Neuron (in vitro differentiated cells): ENCODE results near the gene SERPINB1.
A peak's percentile ranks its signal among the peaks of the same experiment; 100 is the strongest.
"Not testable (repeated sequence)": the region's sequence is repeated elsewhere in the genome, so short reads cannot be mapped to it uniquely, and the experiment has no call there.

ENCODE experiments used
- H2AFZ ChIP-seq: one replicate; pipeline ENCODE4 v1.6.1; 2013; ENCODE audit warnings: low read depth, mild to moderate bottlenecking, inconsistent platforms, low read length, moderate library complexity
- H3K27me3 ChIP-seq: one replicate; pipeline ENCODE4 v1.6.1; 2013; ENCODE audit warnings: low read length; ENCODE audit not compliant: insufficient read depth
- H3K36me3 ChIP-seq: one replicate; pipeline ENCODE4 v1.6.1; 2013; ENCODE audit warnings: low read length; ENCODE audit not compliant: insufficient read depth
- H3K4me1 ChIP-seq: one replicate; pipeline ENCODE4 v1.6.1; 2013; ENCODE audit warnings: low read length; ENCODE audit not compliant: insufficient read depth
- H3K4me3 ChIP-seq: 2 replicates; pipeline ENCODE4 v1.5.1; 2013; ENCODE audit warnings: mild to moderate bottlenecking, low read length, moderate library complexity
- H3K9me3 ChIP-seq: one replicate; pipeline ENCODE4 v1.6.1; 2013; ENCODE audit warnings: low read length

SERPINB1 gene

GRCh38 chr6:2841264-2842138, at the start of gene SERPINB1:
Gene SERPINB1, minus strand, starts transcription at chr6:2841863. Its CDS starts 1,277 bp downstream, at chr6:2840586.
- no peaks in the 10 kb centered on the region for H3K36me3 ChIP-seq
- no peaks in the 10 kb centered on the region for H3K27me3 ChIP-seq
- peak within 1 kb of the TSS; percentile 31 for H2AFZ ChIP-seq
- no peaks in the 10 kb centered on the region for H3K9me3 ChIP-seq
- peak within 1 kb of the TSS; percentile 43 for H3K4me3 ChIP-seq
- peaks cover 23% of the 10 kb centered on the region for H3K4me1 ChIP-seq

GRCh38 chr6:2890976-2891767, 49.5 kb upstream of the SERPINB1 start:
- Histone ChIP-seq H3K9me3 (no peaks in the 10 kb centered on the region), H3K4me3 (no peak overlapping the region), H2AFZ (no peak overlapping the region), H3K36me3 (no peaks in the 10 kb centered on the region), H3K4me1 (no peaks in the 10 kb centered on the region), H3K27me3 (no peaks in the 10 kb centered on the region)

GRCh38 chr6:2885967-2886735, 44.5 kb upstream of the SERPINB1 start:
- no peaks in the 10 kb centered on the region for H3K36me3 ChIP-seq
- no peaks in the 10 kb centered on the region for H3K4me1 ChIP-seq
- no peak overlapping the region for H2AFZ ChIP-seq

GRCh38 chr6:2884804-2885203, 43.1 kb upstream of the SERPINB1 start:
- no peaks in the 10 kb centered on the region for H3K36me3 ChIP-seq
- no peak overlapping the region for H2AFZ ChIP-seq
- H3K27me3 ChIP-seq = peaks cover 3% of the 10 kb centered on the region
- no peak overlapping the region for H3K4me3 ChIP-seq
- no peaks in the 10 kb centered on the region for H3K4me1 ChIP-seq
- H3K9me3 ChIP-seq = no peaks in the 10 kb centered on the region

More at GRCh38 chr6:2885967-2886735, 44.5 kb upstream of the SERPINB1 start:
- no peak overlapping the region for H3K4me3 ChIP-seq
- peaks cover 3% of the 10 kb centered on the region for H3K27me3 ChIP-seq
- no peaks in the 10 kb centered on the region for H3K9me3 ChIP-seq

- no peaks in the 10 kb centered on the region for H3K4me1 ChIP-seq
- H3K4me3 ChIP-seq = no peak overlapping the region
- H3K36me3 ChIP-seq = no peaks in the 10 kb centered on the region
- H2AFZ ChIP-seq = no peak overlapping the region
- no peaks in the 10 kb centered on the region for H3K9me3 ChIP-seq
- H3K27me3 ChIP-seq = peaks cover 3% of the 10 kb centered on the region
Observed at GRCh38 chr6:2883673-2884072, 42.0 kb upstream of the SERPINB1 start.

- H2AFZ ChIP-seq = no peak overlapping the region
- no peak overlapping the region for H3K4me3 ChIP-seq
- H3K4me1 ChIP-seq = peaks cover 12% of the 10 kb centered on the region
- no peaks in the 10 kb centered on the region for H3K9me3 ChIP-seq
- no peaks in the 10 kb centered on the region for H3K36me3 ChIP-seq
- peaks cover 3% of the 10 kb centered on the region for H3K27me3 ChIP-seq
Observed at GRCh38 chr6:2881423-2881822, 39.8 kb upstream of the SERPINB1 start.

GRCh38 chr6:2880156-2880555, 38.5 kb upstream of the SERPINB1 start:
- peaks cover 20% of the 10 kb centered on the region for H3K4me1 ChIP-seq
- not testable (repeated sequence) for H3K27me3 ChIP-seq, H3K9me3 ChIP-seq, H2AFZ ChIP-seq, H3K36me3 ChIP-seq, H3K4me3 ChIP-seq

- H3K36me3 ChIP-seq = no peaks in the 10 kb centered on the region
- no peaks in the 10 kb centered on the region for H3K9me3 ChIP-seq
- no peak overlapping the region for H2AFZ ChIP-seq
- no peaks in the 10 kb centered on the region for H3K27me3 ChIP-seq
- H3K4me3 ChIP-seq = no peak overlapping the region
- peaks cover 20% of the 10 kb centered on the region for H3K4me1 ChIP-seq
Observed at GRCh38 chr6:2877960-2878359, 36.3 kb upstream of the SERPINB1 start.

- H3K27me3 ChIP-seq = no peaks in the 10 kb centered on the region
- no peak overlapping the region for H3K4me3 ChIP-seq
- H3K9me3 ChIP-seq = no peaks in the 10 kb centered on the region
- no peaks in the 10 kb centered on the region for H3K36me3 ChIP-seq
- H2AFZ ChIP-seq = no peak overlapping the region
- H3K4me1 ChIP-seq = peaks cover 20% of the 10 kb centered on the region
Observed at GRCh38 chr6:2877057-2877882, 35.6 kb upstream of the SERPINB1 start.

GRCh38 chr6:2876210-2877056, 34.8 kb upstream of the SERPINB1 start:
- H3K27me3 ChIP-seq = no peaks in the 10 kb centered on the region
- H2AFZ ChIP-seq = no peak overlapping the region
- peak overlapping the region; percentile 23 for H3K4me3 ChIP-seq
- H3K36me3 ChIP-seq = no peaks in the 10 kb centered on the region
- no peaks in the 10 kb centered on the region for H3K9me3 ChIP-seq
- peaks cover 20% of the 10 kb centered on the region for H3K4me1 ChIP-seq

GRCh38 chr6:2875359-2876191, 33.9 kb upstream of the SERPINB1 start:
- no peak overlapping the region for H2AFZ ChIP-seq
- no peaks in the 10 kb centered on the region for H3K27me3 ChIP-seq
- H3K4me1 ChIP-seq = peaks cover 20% of the 10 kb centered on the region
- peak overlapping the region; percentile 30 for H3K4me3 ChIP-seq
- no peaks in the 10 kb centered on the region for H3K36me3 ChIP-seq
- no peaks in the 10 kb centered on the region for H3K9me3 ChIP-seq
